ENCODE data around the gene NELFA.
"Not testable (repeated sequence)": the region's sequence is repeated elsewhere in the genome, so short reads cannot be mapped to it uniquely, and the experiment has no call there.

Gene NELFA

GRCh38 chr4:1994938-1995337, 13.8 kb downstream of the NELFA start:
- TF ChIP-seq CTCF (IDR thresholded peaks at IDR 0.05) (no peak), ZFX (IDR thresholded peaks at IDR 0.05; ENCODE audit: borderline replicate concordance) (no peak)
- no peak overlapping the region for H3K27ac ChIP-seq

- not testable (repeated sequence) for H3K27ac ChIP-seq
Measured at GRCh38 chr4:1993718-1994516, 14.9 kb downstream of the NELFA start.

DNA sequence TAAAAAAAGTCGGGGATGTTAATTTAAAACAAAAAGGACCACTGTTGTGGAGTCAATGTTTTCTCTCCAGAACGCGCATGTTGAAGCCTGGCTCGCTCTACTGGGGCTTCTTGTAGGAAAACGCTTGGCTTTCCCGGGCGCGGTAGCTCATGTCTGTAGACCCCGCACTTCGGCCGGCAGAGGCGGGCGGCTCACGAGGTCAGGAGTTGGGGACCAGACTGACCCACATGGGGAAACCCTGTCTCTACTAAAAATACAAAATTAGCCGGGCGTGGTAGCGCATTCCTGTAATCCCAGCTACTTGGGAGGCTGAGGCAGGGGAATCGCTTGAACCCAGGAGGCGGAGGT, 15.6 kb downstream of the NELFA start:
- no peak for TF ChIP-seq ZFX (IDR thresholded peaks at IDR 0.05; ENCODE audit: borderline replicate concordance)
- TF ChIP-seq CTCF (IDR thresholded peaks at IDR 0.05) = no peak
- no peak overlapping the region for H3K27ac ChIP-seq

- TF ChIP-seq ZFX (IDR thresholded peaks at IDR 0.05; ENCODE audit: borderline replicate concordance) (no peak), CTCF (IDR thresholded peaks at IDR 0.05) (no peak; the same call in 1 of the 2 replicates)
Measured at GRCh38 chr4:1992468-1993168, 16.2 kb downstream of the NELFA start.

DNA sequence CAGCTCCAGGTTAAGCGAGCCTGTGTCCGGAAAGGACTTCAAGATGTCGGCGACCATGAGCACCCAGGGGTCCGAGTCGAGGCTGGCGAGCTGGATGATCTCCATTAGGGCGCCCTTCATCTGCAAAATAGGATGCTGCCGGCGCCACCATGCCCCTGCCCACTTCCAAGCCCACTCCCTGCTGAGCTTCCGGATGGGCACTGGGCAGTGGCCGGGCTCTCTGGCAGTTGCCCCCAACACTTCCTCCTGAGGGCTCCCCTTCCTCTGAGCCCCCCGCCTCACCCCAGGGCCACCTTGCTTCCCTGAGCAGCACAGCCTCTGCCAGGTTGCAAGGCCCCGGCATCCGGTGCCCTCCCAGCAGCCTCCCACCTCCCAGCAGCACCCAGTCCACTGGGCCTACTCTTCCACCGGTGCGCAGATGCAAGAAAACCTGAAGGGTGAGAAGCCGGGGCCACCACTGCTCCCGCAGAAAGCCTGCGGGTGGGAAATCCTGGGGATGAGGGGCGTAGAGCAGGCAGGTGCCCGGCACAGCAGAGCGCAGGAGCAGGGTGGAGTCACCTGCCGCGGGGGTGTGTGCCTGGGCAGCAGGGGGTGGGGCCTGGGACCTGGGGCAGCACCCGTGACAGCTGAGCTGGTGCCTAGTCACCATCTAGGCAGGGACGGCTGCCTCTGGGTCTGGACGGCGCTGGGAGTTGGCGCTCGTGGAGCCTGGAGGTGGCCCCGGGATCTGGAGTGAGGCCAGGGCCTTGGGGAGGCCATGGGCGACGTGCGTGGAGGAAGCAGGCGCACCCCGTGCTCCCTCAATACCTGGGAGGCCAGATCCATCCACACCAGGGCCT, 17.0 kb downstream of the NELFA start:
- H3K27ac ChIP-seq = no peak overlapping the region
- no peak for TF ChIP-seq ZFX (IDR thresholded peaks at IDR 0.05; ENCODE audit: borderline replicate concordance)
- no peak for TF ChIP-seq CTCF (IDR thresholded peaks at IDR 0.05)

More at GRCh38 chr4:1992468-1993168, 16.2 kb downstream of the NELFA start:
- H3K27ac ChIP-seq = no peak overlapping the region

- TF ChIP-seq ZFX (IDR thresholded peaks at IDR 0.05; ENCODE audit: borderline replicate concordance) (no peak), CTCF (IDR thresholded peaks at IDR 0.05) (no peak)
- no peak overlapping the region for H3K27ac ChIP-seq
Measured at GRCh38 chr4:1991087-1991486, 17.7 kb downstream of the NELFA start.

DNA sequence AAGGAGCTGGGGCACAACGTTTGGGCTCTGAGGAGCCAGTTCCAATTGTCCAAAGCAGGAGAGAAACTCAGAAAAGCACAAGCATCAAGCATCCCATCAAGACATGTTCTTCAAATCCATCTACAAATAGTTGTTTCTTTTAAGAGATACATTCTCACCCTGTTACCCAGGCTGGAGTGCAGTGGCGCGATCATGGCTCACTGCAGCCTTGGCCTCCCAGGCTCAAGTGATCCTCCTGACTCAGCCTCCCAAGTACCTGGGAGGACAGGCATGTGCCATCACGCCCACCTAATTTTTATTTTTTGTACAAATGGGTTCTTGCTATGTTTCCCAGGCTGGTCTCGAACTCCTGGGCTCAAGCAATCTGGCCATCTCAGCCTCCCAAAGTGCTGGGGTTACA, 18.1 kb downstream of the NELFA start:
- no peak overlapping the region for H3K27ac ChIP-seq
- TF ChIP-seq CTCF (IDR thresholded peaks at IDR 0.05) = no peak
- TF ChIP-seq ZFX (IDR thresholded peaks at IDR 0.05; ENCODE audit: borderline replicate concordance) = no peak

Data from 22Rv1 (cell line).